H9 (cell line): ENCODE data around the gene WT1. TPM values are rescaled to one million over a fixed set of nuclear protein-coding genes. Genes with fewer than 3 reads are reported as not detected.

Experiments used
- DNase-seq: peaks from one replicate; pipeline ENCODE4 v3.0.0-alpha.2; 2017
- H2AFZ ChIP-seq: one replicate; pipeline ENCODE4 v1.6.1; 2013; ENCODE audit warnings: mild to moderate bottlenecking, low read length, control low read depth, moderate library complexity
- H2AK5ac ChIP-seq: 2 replicates; pipeline ENCODE4 v1.6.1; 2013; ENCODE audit warnings: low read length, control low read depth, mixed read lengths; ENCODE audit not compliant: insufficient read length
- H2BK120ac ChIP-seq: one replicate; pipeline ENCODE4 v1.6.1; 2013; ENCODE audit warnings: low read depth, mild to moderate bottlenecking, low read length, control low read depth, inconsistent platforms; ENCODE audit not compliant: poor library complexity, severe bottlenecking
- H2BK12ac ChIP-seq: 2 replicates; pipeline ENCODE4 v1.6.1; 2013; ENCODE audit warnings: low read length, control low read depth, mixed read lengths, low read depth; ENCODE audit not compliant: insufficient read length
- H2BK15ac ChIP-seq: 2 replicates; pipeline ENCODE4 v1.6.1; 2013; ENCODE audit warnings: low read depth, low read length, control low read depth
- H2BK20ac ChIP-seq: one replicate; pipeline ENCODE4 v1.6.1; 2013; ENCODE audit warnings: low read depth, mild to moderate bottlenecking, low read length, control low read depth, inconsistent platforms; ENCODE audit not compliant: poor library complexity, severe bottlenecking
- H2BK5ac ChIP-seq: 2 replicates; pipeline ENCODE4 v1.6.1; 2013; ENCODE audit warnings: low read length, control low read depth, mixed read lengths; ENCODE audit not compliant: insufficient read length
- H3K14ac ChIP-seq: 2 replicates; pipeline ENCODE4 v1.6.1; 2013; ENCODE audit warnings: low read length, control low read depth; ENCODE audit not compliant: insufficient read depth
- H3K18ac ChIP-seq: 2 replicates; pipeline ENCODE4 v1.6.1; 2013; ENCODE audit warnings: low read depth, mild to moderate bottlenecking, mixed read lengths, low read length, control low read depth; ENCODE audit not compliant: insufficient read length
- H3K23ac ChIP-seq: 2 replicates; pipeline ENCODE4 v1.6.1; 2013; ENCODE audit warnings: low read length, control low read depth, mixed read lengths, low read depth; ENCODE audit not compliant: insufficient read length
- H3K23me2 ChIP-seq: 2 replicates; pipeline ENCODE4 v1.6.1; 2013; ENCODE audit warnings: low read depth, mild to moderate bottlenecking, mixed read lengths, low read length, control low read depth; ENCODE audit not compliant: insufficient read length, poor library complexity, severe bottlenecking
- H3K27ac ChIP-seq: 2 replicates; pipeline ENCODE4 v1.5.1; 2013; ENCODE audit warnings: low read length, control low read depth, mixed read lengths, low read depth; ENCODE audit not compliant: insufficient read length
- H3K27me3 ChIP-seq: 2 replicates; pipeline ENCODE4 v1.6.1; 2013; ENCODE audit warnings: low read length, control low read depth, inconsistent platforms; ENCODE audit not compliant: insufficient read depth
- H3K4ac ChIP-seq: 2 replicates; pipeline ENCODE4 v1.6.1; 2013; ENCODE audit warnings: low read depth, mild to moderate bottlenecking, control low read depth, inconsistent platforms, low read length, moderate library complexity
- H3K4me1 ChIP-seq: 2 replicates; pipeline ENCODE4 v1.6.1; 2013; ENCODE audit warnings: low read length, control low read depth, inconsistent platforms; ENCODE audit not compliant: insufficient read depth
- H3K4me2 ChIP-seq: 2 replicates; pipeline ENCODE4 v1.6.1; 2013; ENCODE audit warnings: low read length, control low read depth, mixed read lengths; ENCODE audit not compliant: insufficient read length, insufficient read depth
- H3K56ac ChIP-seq: 2 replicates; pipeline ENCODE4 v1.6.1; 2013; ENCODE audit warnings: low read depth, mild to moderate bottlenecking, mixed read lengths, low read length, control low read depth; ENCODE audit not compliant: insufficient read length
- H3K79me1 ChIP-seq: 2 replicates; pipeline ENCODE4 v1.6.1; 2013; ENCODE audit warnings: low read depth, mild to moderate bottlenecking, moderate library complexity, low read length, control low read depth, inconsistent platforms; ENCODE audit not compliant: insufficient read depth, poor library complexity, severe bottlenecking
- H3K79me2 ChIP-seq: 2 replicates; pipeline ENCODE4 v1.6.1; 2013; ENCODE audit warnings: low read length, control low read depth, inconsistent platforms; ENCODE audit not compliant: insufficient read depth
- H3K9ac ChIP-seq: 2 replicates; pipeline ENCODE4 v1.6.1; 2013; ENCODE audit warnings: low read length, control low read depth, mixed read lengths; ENCODE audit not compliant: insufficient read length; ENCODE audit errors: extremely low read depth
- H3K9me3 ChIP-seq: one replicate; pipeline ENCODE4 v1.6.1; 2013; ENCODE audit warnings: low read depth, low read length, inconsistent platforms; ENCODE audit not compliant: control insufficient read depth
- H3T11ph ChIP-seq: one replicate; pipeline ENCODE4 v1.6.1; 2013; ENCODE audit warnings: mild to moderate bottlenecking, low read length, control low read depth, inconsistent platforms
- H4K20me1 ChIP-seq: one replicate; pipeline ENCODE4 v1.6.1; 2013; ENCODE audit not compliant: control insufficient read depth, insufficient read length, insufficient read depth
- H4K5ac ChIP-seq: 2 replicates; pipeline ENCODE4 v1.6.1; 2013; ENCODE audit warnings: low read depth, mild to moderate bottlenecking, mixed read lengths, low read length, control low read depth; ENCODE audit not compliant: insufficient read length
- H4K8ac ChIP-seq: replicated peaks from 2 replicates; pipeline ENCODE4 v1.6.1; 2013; ENCODE audit warnings: low read length, control low read depth, mixed read lengths, low read depth; ENCODE audit not compliant: insufficient read length
- H4K91ac ChIP-seq: 2 replicates; pipeline ENCODE4 v1.6.1; 2013; ENCODE audit warnings: low read depth, mild to moderate bottlenecking, moderate library complexity, mixed read lengths, low read length, control low read depth; ENCODE audit not compliant: insufficient read length
- H3K27ac Mint-ChIP-seq, 3 experiments: 2 replicates in 2 of 3; 3 replicates in 1 of 3; pipeline ENCODE4 v1.8.0; 2020 to 2021; ENCODE audit warnings: mixed read lengths in 3 of 3, mild to moderate bottlenecking in 1 of 3, moderate library complexity in 1 of 3
- H3K27me3 Mint-ChIP-seq: 2 replicates; pipeline ENCODE4 v1.8.0; 2021; ENCODE audit warnings: low read depth, mild to moderate bottlenecking, moderate library complexity, mixed read lengths
- H3K36me3 Mint-ChIP-seq, 3 experiments: 2 replicates in 2 of 3; 3 replicates in 1 of 3; pipeline ENCODE4 v1.8.0; 2020 to 2021; ENCODE audit warnings: low read depth in 3 of 3, mixed read lengths in 3 of 3; ENCODE audit not compliant: insufficient read depth in 1 of 3
- H3K4me1 Mint-ChIP-seq, 2 experiments: 2 replicates each; pipeline ENCODE4 v1.8.0; 2020; ENCODE audit warnings: mixed read lengths in 2 of 2
- H3K4me3 Mint-ChIP-seq, 2 experiments: 2 replicates in 1 of 2; 3 replicates in 1 of 2; pipeline ENCODE4 v1.8.0; 2020 to 2021; ENCODE audit warnings: mild to moderate bottlenecking in 2 of 2, mixed read lengths in 2 of 2, moderate library complexity in 1 of 2
- H3K9me3 Mint-ChIP-seq, 2 experiments: 2 replicates in 1 of 2; 3 replicates in 1 of 2; pipeline ENCODE4 v1.8.0; 2020; ENCODE audit warnings: mild to moderate bottlenecking in 2 of 2, mixed read lengths in 2 of 2, moderate library complexity in 1 of 2
- WGBS: extraction: QIAGEN DNeasy Blood & Tissue Kit; methylation state at CpG from one replicate; pipeline ENCODE4 v1.1.7; 2013; ENCODE audit warnings: missing lambda C conversion rate, low lambda C conversion rate, mixed read lengths; ENCODE audit not compliant: insufficient read length; ENCODE audit errors: extremely low coverage; 5-methylcytosine and 5-hydroxymethylcytosine counted together
- total RNA-seq: library from RNA; stranded (reverse); gene quantifications from 2 replicates; pipeline ENCODE4 v1.2.1, GENCODE V29; 2021
- TF ChIP-seq, protein P1 (sequence below): fragments of 200-600 bp; sonication (generic); conservative IDR thresholded peaks from 3 replicates; pipeline ENCODE4 v1.8.0; 2021; ENCODE audit warnings: antibody characterized with exemption, mild to moderate bottlenecking

The WT1 gene
- total RNA-seq, 1 experiment from 2014 or later: 0.20 TPM

DNA sequence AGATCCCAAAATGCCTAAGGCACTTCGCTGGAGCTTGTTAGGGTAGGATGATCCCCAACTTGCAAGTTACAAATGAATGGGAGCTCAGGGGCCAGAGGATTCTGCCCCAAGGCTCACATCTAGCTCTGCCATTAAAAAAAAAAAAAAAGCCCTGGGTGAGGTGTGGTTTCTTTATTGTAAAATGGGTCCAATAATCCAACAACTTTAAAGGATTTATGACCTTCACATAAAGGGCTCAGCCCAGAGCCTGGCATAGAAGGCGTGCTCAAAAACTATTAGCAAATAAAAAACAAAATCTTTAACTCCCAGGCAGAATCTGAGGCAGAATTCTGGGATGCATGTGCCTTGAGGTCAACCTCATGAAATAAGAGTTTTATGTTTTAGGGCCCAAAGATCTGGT, 42.5 kb downstream of the WT1 start:
- no peak overlapping the region for H4K8ac ChIP-seq
- no peaks in the 10 kb centered on the region for H3K4me1 ChIP-seq
- H3K4me1 Mint-ChIP-seq: peaks cover 3 to 8% of the 10 kb centered on the region in 2 experiments; a peak in 3 of 4 replicates

More for the DNA sequence above, 42.5 kb downstream of the WT1 start:
- Histone ChIP-seq H2BK20ac (no peak overlapping the region), H3K27ac (no peak overlapping the region), H3K14ac (no peak overlapping the region), H3K56ac (no peak overlapping the region), H2BK5ac (no peak overlapping the region), H3K9me3 (no peaks in the 10 kb centered on the region), H2BK15ac (no peak overlapping the region), H3K79me1 (no peaks in the 10 kb centered on the region), H3K79me2 (no peaks in the 10 kb centered on the region), H2AFZ (no peak overlapping the region), H2BK120ac (no peak overlapping the region), H2BK12ac (no peak overlapping the region), H3K4ac (no peak overlapping the region), H4K5ac (no peak overlapping the region), H3K18ac (no peak overlapping the region), H2AK5ac (no peak overlapping the region), H3K9ac (no peak overlapping the region), H3K27me3 (no peaks in the 10 kb centered on the region), H3K23ac (no peak overlapping the region), H4K91ac (no peak overlapping the region), H4K20me1 (no peaks in the 10 kb centered on the region), H3K23me2 (no peaks in the 10 kb centered on the region), H3K4me2 (no peak overlapping the region), H3T11ph (no peak overlapping the region)
- DNase-seq: no peak
- H3K27ac Mint-ChIP-seq: no peak overlapping the region
- TF ChIP-seq, protein P1, sequence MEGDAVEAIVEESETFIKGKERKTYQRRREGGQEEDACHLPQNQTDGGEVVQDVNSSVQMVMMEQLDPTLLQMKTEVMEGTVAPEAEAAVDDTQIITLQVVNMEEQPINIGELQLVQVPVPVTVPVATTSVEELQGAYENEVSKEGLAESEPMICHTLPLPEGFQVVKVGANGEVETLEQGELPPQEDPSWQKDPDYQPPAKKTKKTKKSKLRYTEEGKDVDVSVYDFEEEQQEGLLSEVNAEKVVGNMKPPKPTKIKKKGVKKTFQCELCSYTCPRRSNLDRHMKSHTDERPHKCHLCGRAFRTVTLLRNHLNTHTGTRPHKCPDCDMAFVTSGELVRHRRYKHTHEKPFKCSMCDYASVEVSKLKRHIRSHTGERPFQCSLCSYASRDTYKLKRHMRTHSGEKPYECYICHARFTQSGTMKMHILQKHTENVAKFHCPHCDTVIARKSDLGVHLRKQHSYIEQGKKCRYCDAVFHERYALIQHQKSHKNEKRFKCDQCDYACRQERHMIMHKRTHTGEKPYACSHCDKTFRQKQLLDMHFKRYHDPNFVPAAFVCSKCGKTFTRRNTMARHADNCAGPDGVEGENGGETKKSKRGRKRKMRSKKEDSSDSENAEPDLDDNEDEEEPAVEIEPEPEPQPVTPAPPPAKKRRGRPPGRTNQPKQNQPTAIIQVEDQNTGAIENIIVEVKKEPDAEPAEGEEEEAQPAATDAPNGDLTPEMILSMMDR: no peak
- H3K9me3 Mint-ChIP-seq: no peaks in the 10 kb centered on the region
- H3K27me3 Mint-ChIP-seq: peaks cover 13% of the 10 kb centered on the region
- no peaks in the 10 kb centered on the region for H3K36me3 Mint-ChIP-seq
- whole genome bisulfite sequencing: no CpG with 5 or more reads among the region's 2 CpGs
- no peak overlapping the region for H3K4me3 Mint-ChIP-seq
